ENCODE data around the gene POFUT1. TPM values are rescaled to one million over a fixed set of nuclear protein-coding genes. Genes with fewer than 3 reads are reported as not detected.
A peak's percentile ranks its signal among the peaks of the same experiment; 100 is the strongest.
"Not testable (repeated sequence)": the region's sequence is repeated elsewhere in the genome, so short reads cannot be mapped to it uniquely, and the experiment has no call there.

Gene POFUT1
- total and polyA plus RNA-seq, 7 donors = 7.8 to 22.9 (median 16.3) TPM

- intact Hi-C loops (cut with DNase I) = no loop called here
- H3K9me3 ChIP-seq = no peaks in the 10 kb centered on the region
- no peak overlapping the region for H3K27ac ChIP-seq
- no peaks in the 10 kb centered on the region for H3K4me1 ChIP-seq
- no peak overlapping the region for H3K4me3 ChIP-seq
- ATAC-seq (peak in 3 of 4 donors; percentile 14 to 40 (median 35)), DNase-seq (no peak)
- H3K36me3 ChIP-seq (ENCODE audit: insufficient read depth in 1 of 2, low read depth in 1 of 2) = peaks cover 6 to 57% of the 10 kb centered on the region in 2 donors
- H3K27me3 ChIP-seq (ENCODE audit: insufficient read depth in 3 of 3, low read length in 2 of 3) = no peaks in the 10 kb centered on the region
- TF ChIP-seq, protein P1, sequence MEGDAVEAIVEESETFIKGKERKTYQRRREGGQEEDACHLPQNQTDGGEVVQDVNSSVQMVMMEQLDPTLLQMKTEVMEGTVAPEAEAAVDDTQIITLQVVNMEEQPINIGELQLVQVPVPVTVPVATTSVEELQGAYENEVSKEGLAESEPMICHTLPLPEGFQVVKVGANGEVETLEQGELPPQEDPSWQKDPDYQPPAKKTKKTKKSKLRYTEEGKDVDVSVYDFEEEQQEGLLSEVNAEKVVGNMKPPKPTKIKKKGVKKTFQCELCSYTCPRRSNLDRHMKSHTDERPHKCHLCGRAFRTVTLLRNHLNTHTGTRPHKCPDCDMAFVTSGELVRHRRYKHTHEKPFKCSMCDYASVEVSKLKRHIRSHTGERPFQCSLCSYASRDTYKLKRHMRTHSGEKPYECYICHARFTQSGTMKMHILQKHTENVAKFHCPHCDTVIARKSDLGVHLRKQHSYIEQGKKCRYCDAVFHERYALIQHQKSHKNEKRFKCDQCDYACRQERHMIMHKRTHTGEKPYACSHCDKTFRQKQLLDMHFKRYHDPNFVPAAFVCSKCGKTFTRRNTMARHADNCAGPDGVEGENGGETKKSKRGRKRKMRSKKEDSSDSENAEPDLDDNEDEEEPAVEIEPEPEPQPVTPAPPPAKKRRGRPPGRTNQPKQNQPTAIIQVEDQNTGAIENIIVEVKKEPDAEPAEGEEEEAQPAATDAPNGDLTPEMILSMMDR (IDR thresholded peaks at IDR 0.05) = no peak
- WGBS, 3 donors = 71 to 87% (median 77%) methylated on average over 8 of the region's 8 CpGs
Observed at GRCh38 chr20:32165836-32166545, 41.7 kb upstream of the POFUT1 start.

GRCh38 chr20:32167552-32167951 is 40.1 kb upstream of the POFUT1 start:
- Histone ChIP-seq H3K4me1 (no peaks in the 10 kb centered on the region), H3K9me3 (no peaks in the 10 kb centered on the region), H3K27ac (no peak overlapping the region), H3K36me3 (ENCODE audit: insufficient read depth in 1 of 2, low read depth in 1 of 2) (peaks cover 3 to 41% of the 10 kb centered on the region in 2 donors), H3K4me3 (no peak overlapping the region), H3K27me3 (ENCODE audit: insufficient read depth in 3 of 3, low read length in 2 of 3) (no peaks in the 10 kb centered on the region)
- ATAC-seq = no peak
- WGBS, 3 donors = 94 to 98% (median 96%) methylated on average over 4 of the region's 4 CpGs
- DNase-seq = no peak
- intact Hi-C loops (cut with DNase I) = no loop called here
- TF ChIP-seq, protein P1 (IDR thresholded peaks at IDR 0.05) = no peak

- Histone ChIP-seq H3K27ac (no peak overlapping the region), H3K36me3 (ENCODE audit: insufficient read depth in 1 of 2, low read depth in 1 of 2) (peaks cover 3 to 34% of the 10 kb centered on the region in 2 donors), H3K9me3 (no peaks in the 10 kb centered on the region), H3K27me3 (ENCODE audit: insufficient read depth in 3 of 3, low read length in 2 of 3) (no peaks in the 10 kb centered on the region), H3K4me3 (no peak overlapping the region), H3K4me1 (no peaks in the 10 kb centered on the region)
- intact Hi-C loops (cut with DNase I) = no loop called here
- peak in 2 of 4 donors; percentile 17 to 28 for ATAC-seq
- TF ChIP-seq, protein P1 (IDR thresholded peaks at IDR 0.05) = no peak
- no peak for DNase-seq
- WGBS, 3 donors = 58 to 70% (median 64%) methylated on average over 2 of the region's 2 CpGs
Observed at GRCh38 chr20:32168184-32168910, 39.3 kb upstream of the POFUT1 start.

DNA sequence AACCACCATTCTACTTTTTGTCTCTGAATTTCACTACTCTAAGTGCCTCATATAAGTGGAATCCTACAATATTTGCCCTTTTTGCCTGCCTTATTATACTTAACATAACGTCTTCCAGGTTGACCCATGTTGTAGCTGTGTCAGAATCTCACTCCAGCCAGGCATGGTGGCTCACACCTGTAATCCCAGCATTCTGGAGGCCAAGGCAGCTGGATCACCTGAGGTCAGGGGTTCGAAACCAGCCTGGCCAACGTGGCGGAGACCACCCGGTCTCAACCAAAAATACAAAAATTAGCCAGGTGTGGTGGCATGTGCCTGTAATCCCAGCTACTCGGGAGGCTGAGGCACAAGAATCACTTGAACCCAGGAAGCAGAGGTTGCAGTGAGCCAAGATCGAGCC is 30.0 kb upstream of the POFUT1 start:
- not testable (repeated sequence) for ATAC-seq; H3K27ac ChIP-seq; H3K9me3 ChIP-seq; H3K27me3 ChIP-seq (ENCODE audit: insufficient read depth in 3 of 3, low read length in 2 of 3); H3K36me3 ChIP-seq (ENCODE audit: insufficient read depth in 1 of 2, low read depth in 1 of 2); H3K4me3 ChIP-seq; H3K4me1 ChIP-seq
- DNase-seq = peak in 1 of 2 donors; percentile 16
- intact Hi-C loops (cut with DNase I) = loop anchor here in 1 of 2 donors (2.0 kb wide), 1 partner anchor 39 kb away; no protein-coding TSS in a partner anchor
- WGBS, 3 donors = 89 to 91% (median 89%) methylated on average over 7 of the region's 7 CpGs

DNA sequence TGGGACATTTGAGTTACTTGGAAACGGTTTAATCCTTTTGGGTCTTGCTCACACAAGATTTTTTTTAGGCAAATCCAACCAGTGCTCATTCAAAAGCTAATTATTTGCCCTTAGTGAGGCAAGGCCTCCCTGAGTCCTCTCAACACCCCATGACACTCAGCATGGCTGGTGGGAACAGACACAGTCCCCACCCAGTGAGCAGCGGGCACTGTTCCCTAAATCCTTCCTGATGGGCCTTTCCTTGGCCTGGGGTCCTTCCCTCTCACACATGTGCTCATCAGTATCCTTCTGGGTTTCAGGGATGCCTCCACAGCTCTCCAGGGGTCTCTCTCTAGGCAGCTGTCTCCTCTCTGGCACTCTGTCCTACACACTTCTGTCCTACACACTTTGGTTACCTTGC is 28.2 kb upstream of the POFUT1 start:
- Histone ChIP-seq H3K4me1 (no peaks in the 10 kb centered on the region), H3K27ac (no peak overlapping the region), H3K36me3 (ENCODE audit: insufficient read depth in 1 of 2, low read depth in 1 of 2) (no peaks in the 10 kb centered on the region), H3K27me3 (ENCODE audit: insufficient read depth in 3 of 3, low read length in 2 of 3) (no peaks in the 10 kb centered on the region), H3K9me3 (no peaks in the 10 kb centered on the region), H3K4me3 (no peak overlapping the region)
- ATAC-seq (no peak), DNase-seq (peak in 1 of 2 donors; percentile 15)
- TF ChIP-seq, protein P1 (IDR thresholded peaks at IDR 0.05) = no peak
- 78 to 93% (median 90%) methylated on average over 2 of the region's 2 CpGs for WGBS, 3 donors
- intact Hi-C loops (cut with DNase I) = loop anchor here in 1 of 2 donors (2.0 kb wide), 1 partner anchor 41 kb away; no protein-coding TSS in a partner anchor

Measured in psoas muscle (tissue), 8 donors.